Measurements from ENCODE around the gene ATP5F1A. TPM values are rescaled to one million over a fixed set of nuclear protein-coding genes. Genes with fewer than 3 reads are reported as not detected.

ATP5F1A gene
- total RNA-seq, 1 donor from 2014 or later = 290 TPM

DNA sequence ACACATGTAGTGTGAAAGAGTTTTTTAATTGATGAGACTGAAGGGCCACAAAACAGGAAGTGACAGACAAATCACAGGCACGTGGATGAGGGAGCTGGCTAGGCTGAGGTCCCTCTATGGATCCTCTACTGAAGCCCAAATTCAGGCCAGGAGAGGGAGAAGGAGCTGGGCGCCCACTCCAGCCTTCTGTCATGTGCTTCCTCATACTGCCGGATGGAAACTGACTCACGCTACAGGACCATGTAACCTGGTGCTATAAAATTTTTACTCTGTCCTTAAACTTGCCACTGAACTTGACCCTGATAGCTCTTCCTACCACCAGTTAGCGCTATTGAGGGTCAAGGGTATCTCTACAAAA, 57.4 kb downstream of the ATP5F1A start:
- DNase-seq (ENCODE audit: low spot score) = no peak
- Mint-ChIP-seq H3K4me1 (ENCODE audit: low read depth) (peaks cover 7% of the 10 kb centered on the region), H3K27ac (ENCODE audit: unreplicated experiment) (no peak overlapping the region), H3K36me3 (ENCODE audit: low read depth) (peaks cover 2% of the 10 kb centered on the region), H3K9me3 (ENCODE audit: low read depth) (peaks cover 2% of the 10 kb centered on the region), H3K4me3 (ENCODE audit: unreplicated experiment) (no peak overlapping the region), H3K27me3 (ENCODE audit: low read depth) (no peaks in the 10 kb centered on the region)
- TF ChIP-seq, protein P1, sequence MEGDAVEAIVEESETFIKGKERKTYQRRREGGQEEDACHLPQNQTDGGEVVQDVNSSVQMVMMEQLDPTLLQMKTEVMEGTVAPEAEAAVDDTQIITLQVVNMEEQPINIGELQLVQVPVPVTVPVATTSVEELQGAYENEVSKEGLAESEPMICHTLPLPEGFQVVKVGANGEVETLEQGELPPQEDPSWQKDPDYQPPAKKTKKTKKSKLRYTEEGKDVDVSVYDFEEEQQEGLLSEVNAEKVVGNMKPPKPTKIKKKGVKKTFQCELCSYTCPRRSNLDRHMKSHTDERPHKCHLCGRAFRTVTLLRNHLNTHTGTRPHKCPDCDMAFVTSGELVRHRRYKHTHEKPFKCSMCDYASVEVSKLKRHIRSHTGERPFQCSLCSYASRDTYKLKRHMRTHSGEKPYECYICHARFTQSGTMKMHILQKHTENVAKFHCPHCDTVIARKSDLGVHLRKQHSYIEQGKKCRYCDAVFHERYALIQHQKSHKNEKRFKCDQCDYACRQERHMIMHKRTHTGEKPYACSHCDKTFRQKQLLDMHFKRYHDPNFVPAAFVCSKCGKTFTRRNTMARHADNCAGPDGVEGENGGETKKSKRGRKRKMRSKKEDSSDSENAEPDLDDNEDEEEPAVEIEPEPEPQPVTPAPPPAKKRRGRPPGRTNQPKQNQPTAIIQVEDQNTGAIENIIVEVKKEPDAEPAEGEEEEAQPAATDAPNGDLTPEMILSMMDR (IDR thresholded peaks at IDR 0.05) = no peak

- TF ChIP-seq, protein P1 (IDR thresholded peaks at IDR 0.05) = no peak
- Mint-ChIP-seq H3K9me3 (ENCODE audit: low read depth) (peaks cover 2% of the 10 kb centered on the region), H3K27me3 (ENCODE audit: low read depth) (no peaks in the 10 kb centered on the region), H3K27ac (ENCODE audit: unreplicated experiment) (no peak overlapping the region), H3K36me3 (ENCODE audit: low read depth) (peaks cover 3% of the 10 kb centered on the region), H3K4me1 (ENCODE audit: low read depth) (peaks cover 11% of the 10 kb centered on the region), H3K4me3 (ENCODE audit: unreplicated experiment) (no peak overlapping the region)
- no peak for DNase-seq (ENCODE audit: low spot score)
Observed at GRCh38 chr18:46040033-46040746, 57.9 kb downstream of the ATP5F1A start.

- H3K4me3 Mint-ChIP-seq (ENCODE audit: unreplicated experiment) = no peak overlapping the region
- no peak for DNase-seq (ENCODE audit: low spot score)
- no peak overlapping the region for H3K27ac Mint-ChIP-seq (ENCODE audit: unreplicated experiment)
- H3K4me1 Mint-ChIP-seq (ENCODE audit: low read depth) = peaks cover 10% of the 10 kb centered on the region
- H3K27me3 Mint-ChIP-seq (ENCODE audit: low read depth) = no peaks in the 10 kb centered on the region
- H3K36me3 Mint-ChIP-seq (ENCODE audit: low read depth) = peaks cover 5% of the 10 kb centered on the region
- H3K9me3 Mint-ChIP-seq (ENCODE audit: low read depth) = no peaks in the 10 kb centered on the region
- TF ChIP-seq, protein P1 (IDR thresholded peaks at IDR 0.05) = no peak
Observed at GRCh38 chr18:46037512-46038305, 60.4 kb downstream of the ATP5F1A start.

GRCh38 chr18:46035696-46036680, 62.1 kb downstream of the ATP5F1A start:
- Mint-ChIP-seq H3K9me3 (ENCODE audit: low read depth) (peaks cover 2% of the 10 kb centered on the region), H3K27me3 (ENCODE audit: low read depth) (no peaks in the 10 kb centered on the region), H3K4me3 (ENCODE audit: unreplicated experiment) (no peak overlapping the region), H3K27ac (ENCODE audit: unreplicated experiment) (no peak overlapping the region), H3K36me3 (ENCODE audit: low read depth) (peaks cover 5% of the 10 kb centered on the region), H3K4me1 (ENCODE audit: low read depth) (peaks cover 6% of the 10 kb centered on the region)
- TF ChIP-seq, protein P1 (IDR thresholded peaks at IDR 0.05) = no peak
- no peak for DNase-seq (ENCODE audit: low spot score)

- no peak for DNase-seq (ENCODE audit: low spot score)
- Mint-ChIP-seq H3K4me3 (ENCODE audit: unreplicated experiment) (no peak overlapping the region), H3K4me1 (ENCODE audit: low read depth) (peaks cover 6% of the 10 kb centered on the region), H3K36me3 (ENCODE audit: low read depth) (peaks cover 5% of the 10 kb centered on the region), H3K27me3 (ENCODE audit: low read depth) (no peaks in the 10 kb centered on the region), H3K9me3 (ENCODE audit: low read depth) (peaks cover 3% of the 10 kb centered on the region), H3K27ac (ENCODE audit: unreplicated experiment) (no peak overlapping the region)
- TF ChIP-seq, protein P1 (IDR thresholded peaks at IDR 0.05) = no peak
Observed at GRCh38 chr18:46034230-46034629, 63.9 kb downstream of the ATP5F1A start.

All from chondrocyte (in vitro differentiated cells).